Liver (tissue), 9 donors: ENCODE results near the gene ZEB1. TPM values are rescaled to one million over a fixed set of nuclear protein-coding genes. Genes with fewer than 3 reads are reported as not detected.

ENCODE experiments used
- DNase-seq: peaks from one replicate; pipeline ENCODE4 v3.0.0-alpha.2; 2017; ENCODE audit warnings: low spot score
- H3K27ac ChIP-seq, 2 donors: one replicate each; pipeline ENCODE4 v1.7.0; 2013; ENCODE audit warnings: inconsistent platforms in 2 of 2, low read length in 2 of 2, control low read depth in 1 of 2, low read depth in 1 of 2, mild to moderate bottlenecking in 1 of 2
- H3K27me3 ChIP-seq, 4 donors: one replicate each; pipeline versions ENCODE4 v1.6.1 to v1.7.0; 2013; ENCODE audit warnings: low read length in 3 of 4, inconsistent platforms in 1 of 4, mild to moderate bottlenecking in 1 of 4, moderate library complexity in 1 of 4; ENCODE audit not compliant: control insufficient read depth in 4 of 4, insufficient read depth in 4 of 4
- H3K36me3 ChIP-seq, 4 donors: one replicate each; pipeline versions ENCODE4 v1.6.1 to v1.7.0; 2013; ENCODE audit warnings: low read length in 3 of 4, mild to moderate bottlenecking in 3 of 4, low read depth in 1 of 4, moderate library complexity in 1 of 4; ENCODE audit not compliant: control insufficient read depth in 4 of 4, insufficient read depth in 3 of 4
- H3K4me1 ChIP-seq, 4 donors: one replicate each; pipeline versions ENCODE4 v1.6.1 to v1.7.0; 2013; ENCODE audit warnings: low read length in 3 of 4, mild to moderate bottlenecking in 3 of 4, moderate library complexity in 1 of 4; ENCODE audit not compliant: control insufficient read depth in 4 of 4, insufficient read depth in 4 of 4
- H3K4me3 ChIP-seq, 3 donors: one replicate each; pipeline versions ENCODE4 v1.6.1 to v1.7.0; 2013; ENCODE audit warnings: low read length in 3 of 3, control low read depth in 1 of 3, low read depth in 1 of 3, mild to moderate bottlenecking in 1 of 3
- H3K9ac ChIP-seq, 2 donors: one replicate each; pipeline ENCODE4 v1.7.0; 2013; ENCODE audit warnings: low read length in 2 of 2, mild to moderate bottlenecking in 2 of 2, moderate library complexity in 2 of 2, control low read depth in 1 of 2, low read depth in 1 of 2
- H3K9me3 ChIP-seq, 4 donors: one replicate each; pipeline versions ENCODE4 v1.6.1 to v1.7.0; 2013; ENCODE audit warnings: low read length in 3 of 4; ENCODE audit not compliant: control insufficient read depth in 4 of 4
- ATF3 ChIP-seq: IDR thresholded peaks from 2 replicates; pipeline ENCODE4 v1.6.1; 2016; ENCODE audit warnings: antibody characterized with exemption
- EGR1 ChIP-seq, 2 donors: IDR thresholded peaks; 2 replicates each; pipeline ENCODE4 v1.6.1; 2016 to 2018; ENCODE audit warnings: antibody characterized with exemption in 2 of 2, low read depth in 2 of 2
- FOXA1 ChIP-seq: IDR thresholded peaks from 2 replicates; pipeline ENCODE4 v1.6.1; 2016; ENCODE audit warnings: antibody characterized with exemption
- FOXA2 ChIP-seq: IDR thresholded peaks from 2 replicates; pipeline ENCODE4 v1.6.1; 2016; ENCODE audit warnings: antibody characterized with exemption
- GABPA ChIP-seq, 2 donors: IDR thresholded peaks in 1 of 2; conservative IDR thresholded peaks in 1 of 2; 2 replicates each; pipeline ENCODE4 v1.6.1; 2016; ENCODE audit warnings: antibody characterized with exemption in 2 of 2, mild to moderate bottlenecking in 1 of 2, moderate library complexity in 1 of 2
- HNF4A ChIP-seq, 2 donors: conservative IDR thresholded peaks; 2 replicates each; pipeline ENCODE4 v1.6.1; 2016; ENCODE audit warnings: antibody characterized with exemption in 2 of 2, mild to moderate bottlenecking in 2 of 2
- HNF4G ChIP-seq: IDR thresholded peaks from 2 replicates; pipeline ENCODE4 v1.6.1; 2016; ENCODE audit warnings: antibody characterized with exemption
- JUND ChIP-seq, 2 donors: IDR thresholded peaks; 2 replicates each; pipeline ENCODE4 v1.6.1; 2016; ENCODE audit warnings: antibody characterized with exemption in 2 of 2
- NR2F2 ChIP-seq: IDR thresholded peaks from 2 replicates; pipeline ENCODE4 v1.6.1; 2016; ENCODE audit warnings: antibody characterized with exemption
- RXRA ChIP-seq, 2 donors: IDR thresholded peaks; 2 replicates each; pipeline ENCODE4 v1.6.1; 2017 to 2018; ENCODE audit warnings: antibody characterized with exemption in 2 of 2, mild to moderate bottlenecking in 1 of 2
- SP1 ChIP-seq: IDR thresholded peaks from 2 replicates; pipeline ENCODE4 v1.6.1; 2018; ENCODE audit warnings: antibody characterized with exemption, mild to moderate bottlenecking
- TAF1 ChIP-seq: conservative IDR thresholded peaks from 2 replicates; pipeline ENCODE4 v1.6.1; 2016; ENCODE audit warnings: antibody characterized with exemption, mild to moderate bottlenecking
- YY1 ChIP-seq: IDR thresholded peaks from 2 replicates; pipeline ENCODE4 v1.6.1; 2016; ENCODE audit warnings: antibody characterized with exemption, mild to moderate bottlenecking
- WGBS: extraction: QIAGEN DNeasy Blood & Tissue Kit; methylation state at CpG from one replicate; pipeline ENCODE4 v1.1.7; 2013; 5-methylcytosine and 5-hydroxymethylcytosine counted together
- polyA plus RNA-seq, 2 donors: library from polyadenylated mRNA; stranded (reverse) in 1 of 2; unstranded in 1 of 2; fragments of 200-250 nt in 1 of 2; fragments of >200 nt in 1 of 2; fragmentation: Nextera tagmentation in 1 of 2; extraction: Ambion mirVana in 1 of 2; gene quantifications; one replicate each; pipeline versions ENCODE4 v1.2.1 to v1.2.3, GENCODE V29; 2013 to 2015
- total RNA-seq, 2 donors: library from RNA; depleted of rRNA; stranded (reverse); fragments of >200 nt; gene quantifications; one replicate each; pipeline ENCODE4 v1.2.3, GENCODE V29; 2014
- TF ChIP-seq, protein P1 (sequence below): IDR thresholded peaks from 2 replicates; pipeline ENCODE4 v1.6.1; 2016; ENCODE audit warnings: antibody characterized with exemption
- TF ChIP-seq, protein P2 (sequence below): fragments of 150-350 bp; IDR thresholded peaks from 2 replicates; pipeline ENCODE4 v1.5.1; 2017; ENCODE audit warnings: improper control_type of control experiment, low read depth, low read length; ENCODE audit not compliant: missing input control
- TF ChIP-seq, protein P3 (sequence below): IDR thresholded peaks from 2 replicates; pipeline ENCODE4 v1.6.1; 2016; ENCODE audit warnings: antibody characterized with exemption, mild to moderate bottlenecking
- donor health status: healthy.
- donor health status: healthy.
- donor health status: healthy.
- donor health status: healthy.
- donor health status: healthy.

Gene ZEB1
- total and polyA plus RNA-seq, 4 donors: 3.2 to 19.6 (median 6.5) TPM

- TF ChIP-seq, protein P1, sequence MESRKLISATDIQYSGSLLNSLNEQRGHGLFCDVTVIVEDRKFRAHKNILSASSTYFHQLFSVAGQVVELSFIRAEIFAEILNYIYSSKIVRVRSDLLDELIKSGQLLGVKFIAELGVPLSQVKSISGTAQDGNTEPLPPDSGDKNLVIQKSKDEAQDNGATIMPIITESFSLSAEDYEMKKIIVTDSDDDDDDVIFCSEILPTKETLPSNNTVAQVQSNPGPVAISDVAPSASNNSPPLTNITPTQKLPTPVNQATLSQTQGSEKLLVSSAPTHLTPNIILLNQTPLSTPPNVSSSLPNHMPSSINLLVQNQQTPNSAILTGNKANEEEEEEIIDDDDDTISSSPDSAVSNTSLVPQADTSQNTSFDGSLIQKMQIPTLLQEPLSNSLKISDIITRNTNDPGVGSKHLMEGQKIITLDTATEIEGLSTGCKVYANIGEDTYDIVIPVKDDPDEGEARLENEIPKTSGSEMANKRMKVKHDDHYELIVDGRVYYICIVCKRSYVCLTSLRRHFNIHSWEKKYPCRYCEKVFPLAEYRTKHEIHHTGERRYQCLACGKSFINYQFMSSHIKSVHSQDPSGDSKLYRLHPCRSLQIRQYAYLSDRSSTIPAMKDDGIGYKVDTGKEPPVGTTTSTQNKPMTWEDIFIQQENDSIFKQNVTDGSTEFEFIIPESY: no peak
Measured at GRCh38 chr10:31422634-31423033, 103.6 kb downstream of the ZEB1 start (continued).

GRCh38 chr10:31424473-31424872 lies 105.5 kb downstream of the ZEB1 start:
- Histone ChIP-seq H3K9me3 (no peaks in the 10 kb centered on the region), H3K36me3 (no peaks in the 10 kb centered on the region), H3K4me3 (no peak overlapping the region), H3K9ac (no peak overlapping the region), H3K27me3 (no peaks in the 10 kb centered on the region), H3K4me1 (peaks cover 0 to 2% (median 0%) of the 10 kb centered on the region in 4 donors), H3K27ac (no peak overlapping the region)
- 90% methylated on average over 1 of the region's 1 CpG for WGBS
- TF ChIP-seq, protein P1: no peak
- no peak for TF ChIP-seq FOXA2
- TF ChIP-seq RXRA (IDR thresholded peaks at IDR 0.05): no peak
- TF ChIP-seq YY1: no peak
- TF ChIP-seq HNF4A (conservative IDR thresholded peaks at IDR 0.05): no peak
- TF ChIP-seq, protein P2, sequence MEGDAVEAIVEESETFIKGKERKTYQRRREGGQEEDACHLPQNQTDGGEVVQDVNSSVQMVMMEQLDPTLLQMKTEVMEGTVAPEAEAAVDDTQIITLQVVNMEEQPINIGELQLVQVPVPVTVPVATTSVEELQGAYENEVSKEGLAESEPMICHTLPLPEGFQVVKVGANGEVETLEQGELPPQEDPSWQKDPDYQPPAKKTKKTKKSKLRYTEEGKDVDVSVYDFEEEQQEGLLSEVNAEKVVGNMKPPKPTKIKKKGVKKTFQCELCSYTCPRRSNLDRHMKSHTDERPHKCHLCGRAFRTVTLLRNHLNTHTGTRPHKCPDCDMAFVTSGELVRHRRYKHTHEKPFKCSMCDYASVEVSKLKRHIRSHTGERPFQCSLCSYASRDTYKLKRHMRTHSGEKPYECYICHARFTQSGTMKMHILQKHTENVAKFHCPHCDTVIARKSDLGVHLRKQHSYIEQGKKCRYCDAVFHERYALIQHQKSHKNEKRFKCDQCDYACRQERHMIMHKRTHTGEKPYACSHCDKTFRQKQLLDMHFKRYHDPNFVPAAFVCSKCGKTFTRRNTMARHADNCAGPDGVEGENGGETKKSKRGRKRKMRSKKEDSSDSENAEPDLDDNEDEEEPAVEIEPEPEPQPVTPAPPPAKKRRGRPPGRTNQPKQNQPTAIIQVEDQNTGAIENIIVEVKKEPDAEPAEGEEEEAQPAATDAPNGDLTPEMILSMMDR: no peak
- no peak for DNase-seq

GRCh38 chr10:31426401-31426800 lies 107.4 kb downstream of the ZEB1 start:
- no peaks in the 10 kb centered on the region for H3K9me3 ChIP-seq
- no peak overlapping the region for H3K9ac ChIP-seq
- peaks cover 0 to 4% (median 2%) of the 10 kb centered on the region in 4 donors for H3K4me1 ChIP-seq
- WGBS: 77% methylated on average over 3 of the region's 3 CpGs
- H3K27me3 ChIP-seq: no peaks in the 10 kb centered on the region
- H3K4me3 ChIP-seq: no peak overlapping the region
- no peaks in the 10 kb centered on the region for H3K36me3 ChIP-seq
- DNase-seq: no peak
- peak overlapping the region; percentile 5 to 60 for H3K27ac ChIP-seq
- no peak for TF ChIP-seq EGR1 (IDR thresholded peaks at IDR 0.05; ENCODE audit: low read depth in 2 of 2)
- no peak for TF ChIP-seq FOXA1
- TF ChIP-seq, protein P1: no peak
- TF ChIP-seq GABPA (IDR thresholded peaks at IDR 0.05 in 1 of 2, conservative IDR thresholded peaks at IDR 0.05 in 1 of 2): no peak
- TF ChIP-seq TAF1: no peak
- TF ChIP-seq JUND (IDR thresholded peaks at IDR 0.05): no peak
- TF ChIP-seq FOXA2: no peak
- no peak for TF ChIP-seq SP1
- TF ChIP-seq, protein P2: no peak
- no peak for TF ChIP-seq RXRA (IDR thresholded peaks at IDR 0.05)
- no peak for TF ChIP-seq ATF3
- no peak for TF ChIP-seq HNF4G
- TF ChIP-seq, protein P3, sequence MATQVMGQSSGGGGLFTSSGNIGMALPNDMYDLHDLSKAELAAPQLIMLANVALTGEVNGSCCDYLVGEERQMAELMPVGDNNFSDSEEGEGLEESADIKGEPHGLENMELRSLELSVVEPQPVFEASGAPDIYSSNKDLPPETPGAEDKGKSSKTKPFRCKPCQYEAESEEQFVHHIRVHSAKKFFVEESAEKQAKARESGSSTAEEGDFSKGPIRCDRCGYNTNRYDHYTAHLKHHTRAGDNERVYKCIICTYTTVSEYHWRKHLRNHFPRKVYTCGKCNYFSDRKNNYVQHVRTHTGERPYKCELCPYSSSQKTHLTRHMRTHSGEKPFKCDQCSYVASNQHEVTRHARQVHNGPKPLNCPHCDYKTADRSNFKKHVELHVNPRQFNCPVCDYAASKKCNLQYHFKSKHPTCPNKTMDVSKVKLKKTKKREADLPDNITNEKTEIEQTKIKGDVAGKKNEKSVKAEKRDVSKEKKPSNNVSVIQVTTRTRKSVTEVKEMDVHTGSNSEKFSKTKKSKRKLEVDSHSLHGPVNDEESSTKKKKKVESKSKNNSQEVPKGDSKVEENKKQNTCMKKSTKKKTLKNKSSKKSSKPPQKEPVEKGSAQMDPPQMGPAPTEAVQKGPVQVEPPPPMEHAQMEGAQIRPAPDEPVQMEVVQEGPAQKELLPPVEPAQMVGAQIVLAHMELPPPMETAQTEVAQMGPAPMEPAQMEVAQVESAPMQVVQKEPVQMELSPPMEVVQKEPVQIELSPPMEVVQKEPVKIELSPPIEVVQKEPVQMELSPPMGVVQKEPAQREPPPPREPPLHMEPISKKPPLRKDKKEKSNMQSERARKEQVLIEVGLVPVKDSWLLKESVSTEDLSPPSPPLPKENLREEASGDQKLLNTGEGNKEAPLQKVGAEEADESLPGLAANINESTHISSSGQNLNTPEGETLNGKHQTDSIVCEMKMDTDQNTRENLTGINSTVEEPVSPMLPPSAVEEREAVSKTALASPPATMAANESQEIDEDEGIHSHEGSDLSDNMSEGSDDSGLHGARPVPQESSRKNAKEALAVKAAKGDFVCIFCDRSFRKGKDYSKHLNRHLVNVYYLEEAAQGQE: no peak
- no peak for TF ChIP-seq YY1
- no peak for TF ChIP-seq NR2F2
